HG02798 (cell line): ENCODE measurements around the gene UGT8.
A peak's percentile ranks its signal among the peaks of the same experiment; 100 is the strongest.

Experiments
- ATAC-seq: cut with Tn5 transposase; IDR thresholded peaks from one replicate; pipeline ENCODE4 v1.9.1; 2021; ENCODE audit warnings: mild to moderate bottlenecking; ENCODE audit not compliant: unreplicated experiment, poor library complexity

Gene UGT8

DNA sequence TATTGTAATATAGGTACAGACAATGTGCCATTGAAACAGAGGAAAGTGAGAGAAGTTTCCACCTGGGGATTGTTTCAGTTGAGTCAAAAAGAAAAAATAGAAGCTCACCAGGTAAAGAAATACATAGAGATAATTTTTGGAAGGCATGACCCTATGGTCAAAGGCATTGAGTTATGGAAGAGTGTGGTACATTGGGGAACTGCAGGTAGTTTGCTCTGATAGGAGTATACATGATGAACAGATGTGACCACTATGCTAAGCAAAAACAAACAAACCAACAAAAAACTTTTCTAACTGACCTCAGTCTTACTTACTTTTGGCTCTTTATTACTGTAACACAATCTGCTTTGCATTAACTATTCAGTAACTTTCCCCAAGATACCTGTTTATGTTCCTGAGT is 85.9 kb downstream of the UGT8 start:
- ATAC-seq = no peak

DNA sequence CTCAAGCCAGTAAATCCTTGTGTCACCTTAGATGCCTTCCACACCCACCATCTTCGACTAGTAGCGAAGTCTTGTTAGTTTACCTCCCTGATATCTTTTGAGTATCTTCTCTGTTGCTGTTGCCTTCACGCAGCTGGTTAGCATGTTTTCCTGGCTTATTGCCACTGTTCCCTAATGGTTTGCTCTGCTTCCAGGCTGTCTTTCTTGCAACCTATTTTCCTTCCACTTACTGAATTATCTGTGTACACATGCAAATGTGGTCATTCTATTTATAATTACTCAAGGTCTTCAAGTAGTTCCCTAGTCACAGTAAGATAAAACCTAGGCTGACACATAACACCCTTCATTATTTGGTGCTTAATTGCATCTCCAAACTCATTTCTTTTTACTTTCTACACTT is 89.5 kb downstream of the UGT8 start:
- no peak for ATAC-seq

DNA sequence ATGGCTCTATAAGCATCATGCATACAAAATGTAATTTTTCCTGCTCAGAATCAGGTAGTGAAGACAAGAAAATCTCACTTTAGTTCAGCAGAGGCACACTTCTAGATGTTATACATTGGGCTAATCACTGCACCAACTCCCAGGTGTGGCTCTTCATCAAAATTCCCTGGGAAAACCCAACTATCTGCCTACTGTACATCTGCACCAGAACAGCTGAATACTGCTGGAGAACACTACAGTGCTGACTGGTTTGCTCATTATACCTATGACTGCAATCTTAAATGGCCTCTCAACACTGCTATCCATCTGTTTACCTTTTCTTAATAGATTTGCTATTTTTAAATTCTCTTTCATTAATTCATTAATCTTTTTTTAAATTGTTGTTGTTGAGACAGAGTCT is 92.0 kb downstream of the UGT8 start:
- no peak for ATAC-seq

DNA sequence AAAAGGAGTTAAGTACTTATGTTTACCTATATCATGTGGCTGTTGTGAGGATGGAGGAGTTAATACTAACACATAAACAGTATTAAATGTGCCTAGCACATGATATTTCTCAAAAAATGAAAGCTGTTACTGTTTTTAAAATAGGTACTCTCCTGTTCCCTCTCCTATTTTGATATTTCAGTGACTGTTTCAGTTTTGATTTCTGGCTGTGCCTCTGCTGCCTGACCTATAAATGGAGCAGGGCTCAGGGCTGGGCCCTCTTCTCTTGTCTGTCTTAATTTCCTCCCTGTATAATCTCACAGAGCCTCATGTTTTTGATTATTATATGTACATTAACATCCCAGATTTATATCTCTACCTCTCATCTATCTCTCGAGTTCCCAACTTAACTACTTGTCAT is 93.3 kb downstream of the UGT8 start:
- peak; percentile 96 for ATAC-seq

DNA sequence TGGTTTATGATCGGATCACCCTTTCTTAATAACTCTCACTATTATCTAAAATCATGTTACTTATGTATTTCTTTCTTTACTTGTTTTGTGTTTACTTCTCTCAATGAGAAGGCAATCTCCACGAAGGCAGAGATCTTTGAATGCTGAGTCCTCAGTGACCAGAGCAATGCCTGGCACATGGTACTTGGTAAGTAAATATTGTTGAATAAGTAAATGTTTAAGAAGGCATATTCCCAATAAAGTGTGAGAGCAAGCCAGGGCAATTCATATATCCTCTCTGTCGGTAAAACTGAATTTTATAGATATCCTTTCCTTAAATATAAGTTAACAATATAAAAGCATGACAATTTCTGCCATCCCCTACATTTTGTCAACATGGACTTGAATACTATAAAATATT is 94.4 kb downstream of the UGT8 start:
- ATAC-seq = no peak

DNA sequence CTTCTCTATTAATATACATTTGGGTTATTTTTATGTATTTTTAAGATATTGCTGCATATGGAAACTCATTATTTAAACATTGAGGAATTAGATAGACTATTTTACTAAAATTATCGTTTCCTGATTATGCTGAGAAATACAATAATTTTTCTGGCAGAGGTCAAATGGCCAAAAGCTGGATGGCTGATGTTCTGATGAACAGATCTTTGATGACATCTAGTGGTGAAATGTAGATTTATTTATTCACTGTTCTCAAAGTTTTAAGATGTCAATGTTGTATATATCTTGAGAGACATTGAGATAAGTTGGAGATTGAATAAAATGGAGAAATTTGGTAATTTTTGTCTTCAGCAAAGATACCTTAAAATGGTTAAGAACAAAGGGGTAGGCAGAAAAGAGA is 96.2 kb downstream of the UGT8 start:
- peak; percentile 52 for ATAC-seq

DNA sequence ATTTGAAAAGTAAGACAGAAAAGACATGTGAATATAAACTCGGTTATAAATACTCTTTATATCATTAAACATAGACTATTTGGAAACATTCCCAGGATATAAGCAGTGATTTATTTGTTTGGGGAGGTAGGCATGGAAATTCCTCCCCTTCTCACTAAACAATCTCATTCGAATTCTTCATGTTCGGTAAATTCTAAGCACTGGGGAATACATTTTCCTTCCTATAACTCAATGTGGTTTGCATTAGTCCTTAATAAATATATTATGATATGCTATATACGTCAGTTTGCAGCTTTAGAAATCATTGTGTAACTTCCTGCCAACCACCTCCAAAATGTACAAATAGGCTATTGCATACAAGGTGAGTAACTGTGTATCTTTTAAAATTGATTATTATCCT is 99.6 kb downstream of the UGT8 start:
- ATAC-seq = no peak

DNA sequence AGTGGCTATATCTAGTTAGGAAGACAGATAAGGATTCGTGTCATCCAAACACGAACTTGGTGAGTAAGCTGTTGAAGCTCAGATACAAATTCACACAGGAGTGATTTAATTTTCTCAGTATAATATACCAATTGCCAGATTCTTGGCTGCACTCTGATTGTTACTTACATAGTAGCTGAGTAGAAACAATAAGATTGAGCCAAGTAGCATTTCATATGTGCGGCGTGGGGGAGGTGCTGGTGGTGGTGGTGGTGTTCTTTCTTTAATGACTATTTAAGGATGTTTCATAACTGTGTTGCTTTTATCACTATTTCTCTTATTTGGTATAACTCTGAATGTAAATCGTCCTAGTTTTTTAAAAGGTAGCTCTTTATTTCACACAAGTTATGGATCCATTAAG is 102.9 kb downstream of the UGT8 start:
- no peak for ATAC-seq

DNA sequence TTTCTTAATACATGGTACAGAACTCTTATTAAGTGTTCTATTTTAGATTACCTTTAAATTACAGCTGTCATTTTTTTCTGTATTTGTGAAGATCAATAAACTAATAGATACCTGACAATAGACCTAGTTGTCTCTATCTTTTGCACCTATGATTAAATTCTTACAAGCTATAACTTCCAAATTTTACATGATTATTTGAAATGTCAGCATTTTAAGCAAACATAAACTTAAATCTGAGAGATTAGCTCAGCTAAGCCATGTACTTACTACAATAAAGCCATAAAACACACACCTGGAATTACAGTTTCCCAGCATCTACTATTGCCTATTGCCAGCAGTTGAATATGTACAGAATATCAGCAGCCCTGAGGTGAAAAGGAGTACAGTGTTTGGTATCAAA is 118.8 kb downstream of the UGT8 start:
- no peak for ATAC-seq

DNA sequence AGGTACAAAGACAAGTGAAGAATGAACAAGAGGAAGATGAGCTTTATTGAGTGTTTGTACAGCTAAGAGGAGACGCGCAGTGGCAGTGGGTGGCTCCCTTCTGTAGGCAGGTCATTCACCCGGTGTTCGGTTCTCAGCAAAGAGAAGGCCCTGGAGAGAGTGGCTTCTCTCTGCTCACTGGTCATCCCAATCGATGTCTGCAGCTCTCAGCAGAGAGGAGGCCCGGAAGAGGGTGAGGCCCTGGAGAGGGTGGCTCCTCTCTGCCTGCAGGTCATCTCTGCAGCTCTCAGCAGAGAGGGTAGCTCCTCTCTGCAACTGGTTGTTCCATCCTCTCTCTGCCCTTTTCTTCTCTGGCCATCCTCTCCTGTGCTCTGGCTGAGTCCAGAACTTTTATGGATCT is 126.5 kb downstream of the UGT8 start:
- no peak for ATAC-seq

DNA sequence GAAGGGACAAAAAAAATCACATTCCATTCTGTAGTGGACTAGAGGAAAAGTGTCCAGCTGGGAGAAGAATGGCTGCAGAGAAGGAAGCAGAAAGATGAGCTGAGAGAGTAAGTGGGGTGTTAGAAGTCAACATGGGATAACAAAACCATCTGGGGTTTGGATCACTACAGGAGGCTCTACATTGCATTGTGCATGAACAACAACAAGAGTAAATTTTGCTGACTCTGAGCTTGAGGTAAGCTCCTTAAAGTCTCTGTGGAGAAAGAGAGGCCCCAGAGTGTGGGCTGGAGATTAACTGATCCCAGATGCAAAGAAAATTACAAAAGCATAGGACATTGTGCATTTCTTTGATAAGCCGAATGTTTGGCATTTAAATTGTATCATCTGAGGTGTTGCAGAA is 128.9 kb downstream of the UGT8 start:
- no peak for ATAC-seq
